Stimulated activated naive CD8-positive, alpha-beta T cell treated with anti-CD3 and anti-CD28 coated beads, Interleukin-15, Interleukin-2, amounts not matched to agents 100 ng/mL and 50 ng/mL, for 24 hours (primary cell): Measurements from ENCODE around the gene FLT1.

Experiments
- H3K27ac Mint-ChIP-seq: one replicate; pipeline ENCODE4 v1.8.0; 2021; ENCODE audit warnings: mild to moderate bottlenecking, mixed read lengths
- H3K27me3 Mint-ChIP-seq: one replicate; pipeline ENCODE4 v1.8.0; 2021; ENCODE audit warnings: mixed read lengths
- H3K36me3 Mint-ChIP-seq: one replicate; pipeline ENCODE4 v1.8.0; 2021; ENCODE audit warnings: low read depth, mixed read lengths
- H3K4me1 Mint-ChIP-seq: one replicate; pipeline ENCODE4 v1.8.0; 2021; ENCODE audit warnings: low read depth, mixed read lengths
- H3K4me3 Mint-ChIP-seq: one replicate; pipeline ENCODE4 v1.8.0; 2021; ENCODE audit warnings: mild to moderate bottlenecking, mixed read lengths
- H3K9me3 Mint-ChIP-seq: one replicate; pipeline ENCODE4 v1.8.0; 2021; ENCODE audit warnings: mixed read lengths

The FLT1 gene

GRCh38 chr13:28358708-28359107 lies 136.2 kb downstream of the FLT1 start:
- Mint-ChIP-seq H3K27ac (no peak overlapping the region), H3K4me3 (no peak overlapping the region), H3K4me1 (peaks cover 43% of the 10 kb centered on the region), H3K9me3 (no peaks in the 10 kb centered on the region), H3K27me3 (no peaks in the 10 kb centered on the region), H3K36me3 (no peaks in the 10 kb centered on the region)

GRCh38 chr13:28357911-28358433 lies 137.0 kb downstream of the FLT1 start:
- H3K4me3 Mint-ChIP-seq, result no peak overlapping the region

GRCh38 chr13:28357247-28357825 lies 137.6 kb downstream of the FLT1 start:
- Mint-ChIP-seq H3K36me3 (no peaks in the 10 kb centered on the region), H3K4me3 (no peak overlapping the region), H3K9me3 (no peaks in the 10 kb centered on the region), H3K27ac (peak overlapping the region; percentile 9), H3K4me1 (peaks cover 45% of the 10 kb centered on the region), H3K27me3 (no peaks in the 10 kb centered on the region)

More at GRCh38 chr13:28357911-28358433, 137.0 kb downstream of the FLT1 start:
- H3K4me1 Mint-ChIP-seq, result peaks cover 45% of the 10 kb centered on the region
- no peaks in the 10 kb centered on the region for H3K9me3 Mint-ChIP-seq
- no peak overlapping the region for H3K27ac Mint-ChIP-seq
- H3K36me3 Mint-ChIP-seq, result no peaks in the 10 kb centered on the region
- no peaks in the 10 kb centered on the region for H3K27me3 Mint-ChIP-seq

- no peaks in the 10 kb centered on the region for H3K27me3 Mint-ChIP-seq
- no peaks in the 10 kb centered on the region for H3K9me3 Mint-ChIP-seq
- H3K4me3 Mint-ChIP-seq, result no peak overlapping the region
- H3K27ac Mint-ChIP-seq, result no peak overlapping the region
- peaks cover 45% of the 10 kb centered on the region for H3K4me1 Mint-ChIP-seq
- no peaks in the 10 kb centered on the region for H3K36me3 Mint-ChIP-seq
Observed at GRCh38 chr13:28356561-28357021, 138.3 kb downstream of the FLT1 start.

GRCh38 chr13:28355822-28356371 lies 139.0 kb downstream of the FLT1 start:
- Mint-ChIP-seq H3K36me3 (no peaks in the 10 kb centered on the region), H3K4me1 (peaks cover 45% of the 10 kb centered on the region), H3K27ac (peak overlapping the region; percentile 36), H3K9me3 (no peaks in the 10 kb centered on the region), H3K4me3 (no peak overlapping the region), H3K27me3 (no peaks in the 10 kb centered on the region)

GRCh38 chr13:28355046-28355821 lies 139.7 kb downstream of the FLT1 start:
- H3K36me3 Mint-ChIP-seq, result no peaks in the 10 kb centered on the region
- H3K9me3 Mint-ChIP-seq, result no peaks in the 10 kb centered on the region
- no peaks in the 10 kb centered on the region for H3K27me3 Mint-ChIP-seq
- peaks cover 45% of the 10 kb centered on the region for H3K4me1 Mint-ChIP-seq
- H3K4me3 Mint-ChIP-seq, result no peak overlapping the region
- no peak overlapping the region for H3K27ac Mint-ChIP-seq

- Mint-ChIP-seq H3K4me3 (no peak overlapping the region), H3K27me3 (no peaks in the 10 kb centered on the region), H3K4me1 (peaks cover 45% of the 10 kb centered on the region), H3K9me3 (no peaks in the 10 kb centered on the region), H3K36me3 (no peaks in the 10 kb centered on the region), H3K27ac (no peak overlapping the region)
Observed at GRCh38 chr13:28353679-28354078, 141.2 kb downstream of the FLT1 start.

- Mint-ChIP-seq H3K27me3 (peaks cover 6% of the 10 kb centered on the region), H3K36me3 (no peaks in the 10 kb centered on the region), H3K27ac (no peak overlapping the region), H3K4me3 (no peak overlapping the region), H3K9me3 (no peaks in the 10 kb centered on the region), H3K4me1 (peaks cover 19% of the 10 kb centered on the region)
Observed at GRCh38 chr13:28349907-28350654, 144.8 kb downstream of the FLT1 start.

GRCh38 chr13:28349371-28349770 lies 145.6 kb downstream of the FLT1 start:
- H3K27ac Mint-ChIP-seq, result no peak overlapping the region
- H3K9me3 Mint-ChIP-seq, result no peaks in the 10 kb centered on the region
- H3K4me3 Mint-ChIP-seq, result no peak overlapping the region
- H3K36me3 Mint-ChIP-seq, result no peaks in the 10 kb centered on the region
- peaks cover 6% of the 10 kb centered on the region for H3K27me3 Mint-ChIP-seq
- peaks cover 15% of the 10 kb centered on the region for H3K4me1 Mint-ChIP-seq

GRCh38 chr13:28347456-28348371 lies 147.2 kb downstream of the FLT1 start:
- peaks cover 6% of the 10 kb centered on the region for H3K4me1 Mint-ChIP-seq
- H3K27ac Mint-ChIP-seq, result no peak overlapping the region
- no peaks in the 10 kb centered on the region for H3K36me3 Mint-ChIP-seq
- H3K9me3 Mint-ChIP-seq, result no peaks in the 10 kb centered on the region
- peaks cover 6% of the 10 kb centered on the region for H3K27me3 Mint-ChIP-seq
- H3K4me3 Mint-ChIP-seq, result no peak overlapping the region

GRCh38 chr13:28346154-28346553 lies 148.8 kb downstream of the FLT1 start:
- H3K27me3 Mint-ChIP-seq, result peaks cover 6% of the 10 kb centered on the region
- H3K27ac Mint-ChIP-seq, result no peak overlapping the region
- no peaks in the 10 kb centered on the region for H3K9me3 Mint-ChIP-seq
- no peaks in the 10 kb centered on the region for H3K36me3 Mint-ChIP-seq
- peaks cover 6% of the 10 kb centered on the region for H3K4me1 Mint-ChIP-seq
- H3K4me3 Mint-ChIP-seq, result no peak overlapping the region

GRCh38 chr13:28344163-28344562 lies 150.8 kb downstream of the FLT1 start:
- H3K9me3 Mint-ChIP-seq, result no peaks in the 10 kb centered on the region
- no peak overlapping the region for H3K4me3 Mint-ChIP-seq
- H3K4me1 Mint-ChIP-seq, result peaks cover 13% of the 10 kb centered on the region
- no peak overlapping the region for H3K27ac Mint-ChIP-seq
- H3K27me3 Mint-ChIP-seq, result peaks cover 9% of the 10 kb centered on the region
- H3K36me3 Mint-ChIP-seq, result no peaks in the 10 kb centered on the region

GRCh38 chr13:28342251-28342650 lies 152.7 kb downstream of the FLT1 start:
- H3K36me3 Mint-ChIP-seq, result peaks cover 4% of the 10 kb centered on the region
- H3K27me3 Mint-ChIP-seq, result peaks cover 10% of the 10 kb centered on the region
- no peak overlapping the region for H3K4me3 Mint-ChIP-seq
- peaks cover 7% of the 10 kb centered on the region for H3K4me1 Mint-ChIP-seq
- no peak overlapping the region for H3K27ac Mint-ChIP-seq
- H3K9me3 Mint-ChIP-seq, result no peaks in the 10 kb centered on the region

- Mint-ChIP-seq H3K4me3 (no peak overlapping the region), H3K27me3 (peaks cover 6% of the 10 kb centered on the region), H3K27ac (no peak overlapping the region), H3K9me3 (no peaks in the 10 kb centered on the region), H3K4me1 (peaks cover 7% of the 10 kb centered on the region), H3K36me3 (peaks cover 4% of the 10 kb centered on the region)
Observed at GRCh38 chr13:28340272-28340793, 154.6 kb downstream of the FLT1 start.
